H1 (cell line): ENCODE data around the gene SYNPR. TPM values are rescaled to one million over a fixed set of nuclear protein-coding genes. Genes with fewer than 3 reads are reported as not detected.
A peak's percentile ranks its signal among the peaks of the same experiment; 100 is the strongest.

Experiments
- CTCF ChIA-PET: fragments of 300-600 bp; sonication (Branson Sonifier 250); formaldehyde crosslinking; loops from one replicate; lab custom pipeline; 2021; ENCODE audit not compliant: partially characterized antibody; lab: Charles Lee
- POLR2A ChIA-PET: fragments of 300-600 bp; sonication (Branson Sonifier 250); formaldehyde crosslinking; loops from one replicate; lab custom pipeline; 2021; ENCODE audit warnings: inconsistent platforms; ENCODE audit not compliant: partially characterized antibody; lab: Charles Lee
- DNase-seq, 2 experiments: peaks; one replicate each; pipeline versions ENCODE4 v3.0.0 to v3.0.0-alpha.2; 2010 to 2022; ENCODE audit warnings: low spot score in 2 of 2, low read depth in 1 of 2, mixed read lengths in 1 of 2
- FAIRE-seq: peaks from 2 replicates; lab custom pipeline; 2011; peaks lifted over from hg19 to GRCh38; lab: Jason Lieb, UNC
- H2AFZ ChIP-seq: 2 replicates; pipeline ENCODE4 v1.8.1; 2012; ENCODE audit warnings: low read length, inconsistent platforms
- H2AK5ac ChIP-seq: 2 replicates; pipeline ENCODE4 v1.6.1; 2013; ENCODE audit warnings: low read depth, low read length
- H2BK120ac ChIP-seq: replicated peaks from 2 replicates; pipeline ENCODE3; 2013; ENCODE audit warnings: low read depth, low read length, inconsistent platforms
- H2BK12ac ChIP-seq: 2 replicates; pipeline ENCODE4 v1.6.1; 2013; ENCODE audit warnings: low read depth, low read length
- H2BK15ac ChIP-seq: 2 replicates; pipeline ENCODE4 v1.6.1; 2013; ENCODE audit warnings: low read length
- H2BK20ac ChIP-seq: 2 replicates; pipeline ENCODE4 v1.6.1; 2013; ENCODE audit warnings: low read length
- H2BK5ac ChIP-seq: 2 replicates; pipeline ENCODE4 v1.6.1; 2013; ENCODE audit warnings: low read depth, low read length
- H3K14ac ChIP-seq: 2 replicates; pipeline ENCODE4 v1.6.1; 2013; ENCODE audit warnings: inconsistent platforms; ENCODE audit not compliant: insufficient read length
- H3K18ac ChIP-seq: 2 replicates; pipeline ENCODE4 v1.6.1; 2013; ENCODE audit warnings: low read length; ENCODE audit errors: extremely low read depth
- H3K23ac ChIP-seq: 2 replicates; pipeline ENCODE4 v1.6.1; 2013; ENCODE audit warnings: inconsistent platforms; ENCODE audit not compliant: insufficient read length
- H3K23me2 ChIP-seq: 2 replicates; pipeline ENCODE4 v1.6.1; 2013; ENCODE audit warnings: low read depth, low read length
- H3K27ac ChIP-seq: 2 replicates; pipeline ENCODE4 v1.6.1; 2011; ENCODE audit warnings: low read depth, low read length, inconsistent platforms
- H3K27me3 ChIP-seq, 4 experiments: replicated peaks in 1 of 4; 1 replicate in 1 of 4; 2 replicates in 3 of 4; pipeline versions ENCODE4 v1.6.1 to v1.8.1; 2011 to 2013; ENCODE audit warnings: low read length in 3 of 4, mild to moderate bottlenecking in 3 of 4, inconsistent platforms in 2 of 4, mixed read lengths in 2 of 4, moderate library complexity in 1 of 4; ENCODE audit not compliant: control insufficient read depth in 3 of 4, insufficient read depth in 3 of 4; ENCODE audit errors: extremely low read depth in 1 of 4
- H3K36me3 ChIP-seq, 4 experiments: 2 replicates each; pipeline versions ENCODE4 v1.6.1 to v1.8.1; 2011 to 2013; ENCODE audit warnings: mild to moderate bottlenecking in 4 of 4, low read length in 3 of 4, moderate library complexity in 2 of 4, control low read depth in 1 of 4, inconsistent platforms in 1 of 4; ENCODE audit not compliant: insufficient read depth in 4 of 4, control insufficient read depth in 2 of 4
- H3K4ac ChIP-seq: replicated peaks from 2 replicates; pipeline ENCODE3; 2013; ENCODE audit warnings: low read length, low read depth, mixed read lengths, inconsistent platforms; ENCODE audit not compliant: insufficient read length
- H3K4me1 ChIP-seq, 4 experiments: replicated peaks in 1 of 4; 1 replicate in 1 of 4; 2 replicates in 3 of 4; pipeline versions ENCODE4 v1.6.1 to v1.8.1; 2011 to 2013; ENCODE audit warnings: low read length in 3 of 4, inconsistent platforms in 2 of 4, mixed read lengths in 1 of 4; ENCODE audit not compliant: insufficient read depth in 4 of 4, control insufficient read depth in 3 of 4
- H3K4me2 ChIP-seq, 2 experiments: 2 replicates each; pipeline versions ENCODE4 v1.6.1 to v1.8.1; 2011 to 2013; ENCODE audit warnings: low read depth in 2 of 2, low read length in 2 of 2, control low read depth in 1 of 2, inconsistent platforms in 1 of 2, mild to moderate bottlenecking in 1 of 2; ENCODE audit not compliant: insufficient read depth in 1 of 2
- H3K4me3 ChIP-seq, 4 experiments: fragments of 200-600, 300-600 bp in 1 of 4; sonication (generic), shearing (Covaris generic), sonication (Bioruptor Twin) in 1 of 4; 2 replicates each; pipeline versions ENCODE4 v1.5.1 to v1.8.1; 2011 to 2016; ENCODE audit warnings: low read length in 4 of 4, low read depth in 3 of 4, control low read depth in 2 of 4, inconsistent platforms in 2 of 4, mild to moderate bottlenecking in 2 of 4, mixed read lengths in 1 of 4, moderate library complexity in 1 of 4; ENCODE audit not compliant: insufficient read depth in 2 of 4; ENCODE audit errors: extremely low read depth in 1 of 4
- H3K56ac ChIP-seq: replicated peaks from 2 replicates; pipeline ENCODE3; 2013; ENCODE audit warnings: low read depth, mild to moderate bottlenecking, mixed read lengths, low read length, inconsistent platforms; ENCODE audit not compliant: insufficient read length
- H3K79me1 ChIP-seq: 2 replicates; pipeline ENCODE4 v1.6.1; 2013; ENCODE audit warnings: low read depth, low read length, control low read depth
- H3K79me2 ChIP-seq, 2 experiments: 2 replicates each; pipeline versions ENCODE4 v1.6.1 to v1.8.1; 2012 to 2013; ENCODE audit warnings: low read length in 2 of 2, mild to moderate bottlenecking in 2 of 2, inconsistent platforms in 1 of 2; ENCODE audit not compliant: insufficient read depth in 2 of 2, control insufficient read depth in 1 of 2
- H3K9ac ChIP-seq, 4 experiments: replicated peaks in 1 of 4; 1 replicate in 1 of 4; 2 replicates in 3 of 4; pipeline versions ENCODE4 v1.6.1 to v1.8.1; 2011 to 2013; ENCODE audit warnings: low read depth in 3 of 4, low read length in 3 of 4, control low read depth in 2 of 4, mild to moderate bottlenecking in 2 of 4, moderate library complexity in 2 of 4, inconsistent platforms in 1 of 4; ENCODE audit errors: extremely low read depth in 1 of 4
- H3K9me3 ChIP-seq, 2 experiments: 2 replicates each; pipeline versions ENCODE4 v1.6.1 to v1.8.1; 2012 to 2013; ENCODE audit warnings: mild to moderate bottlenecking in 2 of 2, moderate library complexity in 2 of 2, control low read depth in 1 of 2, inconsistent platforms in 1 of 2, low read depth in 1 of 2, low read length in 1 of 2, mixed read lengths in 1 of 2; ENCODE audit not compliant: insufficient read depth in 2 of 2
- H4K20me1 ChIP-seq, 2 experiments: replicated peaks in 1 of 2; 2 replicates each; pipeline versions ENCODE3 to v1.8.1; 2011 to 2013; ENCODE audit warnings: inconsistent platforms in 2 of 2, low read length in 2 of 2, mild to moderate bottlenecking in 1 of 2; ENCODE audit not compliant: insufficient read depth in 2 of 2, control insufficient read depth in 1 of 2
- H4K5ac ChIP-seq: 2 replicates; pipeline ENCODE4 v1.6.1; 2013; ENCODE audit warnings: low read length, low read depth, mixed read lengths, inconsistent platforms; ENCODE audit not compliant: insufficient read length
- H4K8ac ChIP-seq: 2 replicates; pipeline ENCODE4 v1.8.0; 2013; ENCODE audit warnings: mild to moderate bottlenecking, moderate library complexity, low read length, inconsistent platforms; ENCODE audit not compliant: insufficient read depth; ENCODE audit errors: extremely low read depth
- H4K91ac ChIP-seq: replicated peaks from 2 replicates; pipeline ENCODE3; 2013; ENCODE audit warnings: low read length, mixed read lengths, inconsistent platforms; ENCODE audit not compliant: insufficient read length
- BACH1 ChIP-seq: IDR thresholded peaks from 2 replicates; pipeline ENCODE4 v1.6.1; 2012; ENCODE audit warnings: low read length, improper control_type of control experiment
- CBX5 ChIP-seq: fragments of 300-800, 300-1000 bp; sonication (generic); IDR thresholded peaks from 2 replicates; pipeline ENCODE4 v1.7.1; 2016; ENCODE audit warnings: antibody characterized with exemption, low read length, low read depth
- CTCF ChIP-seq, 3 experiments: IDR thresholded peaks; 1 replicate in 2 of 3; 2 replicates in 1 of 3; pipeline versions ENCODE4 v1.5.1 to v1.6.1; 2011; ENCODE audit warnings: low read length in 3 of 3, mild to moderate bottlenecking in 3 of 3, inconsistent platforms in 2 of 3, low read depth in 1 of 3, moderate library complexity in 1 of 3; ENCODE audit not compliant: insufficient read depth in 1 of 3; ENCODE audit errors: control extremely low read depth in 1 of 3
- FOSL1 ChIP-seq: IDR thresholded peaks from 2 replicates; pipeline ENCODE4 v1.6.1; 2011; ENCODE audit warnings: mild to moderate bottlenecking, low read depth, low read length, moderate library complexity; ENCODE audit not compliant: insufficient read depth
- GABPA ChIP-seq: IDR thresholded peaks from 2 replicates; pipeline ENCODE4 v1.6.1; 2011; ENCODE audit warnings: mild to moderate bottlenecking, low read length, moderate library complexity, borderline replicate concordance; ENCODE audit not compliant: insufficient read depth
- MAFK ChIP-seq: IDR thresholded peaks from 2 replicates; pipeline ENCODE4 v1.6.1; 2012; ENCODE audit warnings: low read depth, mild to moderate bottlenecking, improper control_type of control experiment, low read length
- MAX ChIP-seq: IDR thresholded peaks from 2 replicates; pipeline ENCODE4 v1.6.1; 2012; ENCODE audit warnings: inconsistent platforms
- RAD21 ChIP-seq, 2 experiments: IDR thresholded peaks in 1 of 2; conservative IDR thresholded peaks in 1 of 2; 2 replicates each; pipeline ENCODE4 v1.6.1; 2011; ENCODE audit warnings: low read depth in 2 of 2, low read length in 2 of 2, improper control_type of control experiment in 1 of 2, inconsistent platforms in 1 of 2, mild to moderate bottlenecking in 1 of 2, moderate library complexity in 1 of 2
- SP1 ChIP-seq: IDR thresholded peaks from 2 replicates; pipeline ENCODE4 v1.6.1; 2011; ENCODE audit warnings: low read depth, low read length
- TCF12 ChIP-seq: IDR thresholded peaks from 2 replicates; pipeline ENCODE4 v1.6.1; 2011; ENCODE audit warnings: low read depth, mild to moderate bottlenecking, low read length
- TEAD4 ChIP-seq: IDR thresholded peaks from 2 replicates; pipeline ENCODE4 v1.6.1; 2012; ENCODE audit warnings: low read depth, low read length, inconsistent platforms, mixed read lengths
- YY1 ChIP-seq: IDR thresholded peaks from 2 replicates; pipeline ENCODE4 v1.6.1; 2011; ENCODE audit warnings: low read depth, mild to moderate bottlenecking, low read length
- polyA plus RNA-seq, 7 experiments: library from polyadenylated mRNA; depleted of rRNA in 3 of 7; stranded (reverse) in 5 of 7; unstranded in 2 of 7; fragments of >200 nt in 5 of 7; fragments of 200-250 nt in 2 of 7; gene quantifications; 1 replicate in 5 of 7; 2 replicates in 1 of 7; 4 replicates in 1 of 7; pipeline versions ENCODE4 v1.2.1 to v1.2.3, GENCODE V29; 2011 to 2013; ENCODE audit warnings: missing spikeins in 2 of 7, mixed read lengths in 2 of 7
- total RNA-seq: library from RNA; stranded (reverse); fragmentation: NEBNext Ultra II Directional; extraction: Animal tissue kit (Norgen Biotek cat#: 25700); gene quantifications from 2 replicates; pipeline ENCODE4 v1.2.1, GENCODE V29; 2021

SYNPR gene
- total and polyA plus RNA-seq, 2 of the 8 experiments (the other 6 are each of a cell fraction or from before 2014, with no cell fraction given) = 0.39 to 0.99 TPM

- Histone ChIP-seq H4K8ac (no peak overlapping the region), H3K56ac (no peak overlapping the region), H3K4me3 (no peak overlapping the region), H2BK120ac (no peak overlapping the region), H3K23me2 (no peaks in the 10 kb centered on the region), H3K9me3 (no peaks in the 10 kb centered on the region), H2AK5ac (no peak overlapping the region), H3K18ac (no peak overlapping the region), H3K79me1 (no peaks in the 10 kb centered on the region), H3K14ac (no peak overlapping the region), H2BK15ac (no peak overlapping the region), H3K4ac (no peak overlapping the region), H3K9ac (no peak overlapping the region), H3K36me3 (no peaks in the 10 kb centered on the region), H3K4me2 (no peak overlapping the region), H3K4me1 (peaks cover 0 to 3% (median 0%) of the 10 kb centered on the region in 4 experiments; a peak in 1 of 7 replicates), H3K27me3 (no peaks in the 10 kb centered on the region), H2BK5ac (no peak overlapping the region), H2AFZ (no peak overlapping the region), H4K91ac (no peak overlapping the region), H2BK20ac (no peak overlapping the region), H2BK12ac (no peak overlapping the region), H3K79me2 (no peaks in the 10 kb centered on the region), H3K23ac (no peak overlapping the region), H4K5ac (no peak overlapping the region), H3K27ac (no peak overlapping the region), H4K20me1 (no peaks in the 10 kb centered on the region)
- DNase-seq = no peak
- CTCF ChIA-PET = interaction anchor here (0.6 to 6.7 kb wide), 25 partner anchors 8 to 997 kb away, joined by 3 to 77 read pairs (median 5); partner anchors contain the start of gene C3orf49
- TF ChIP-seq MAFK (peak; percentile 21; the same call in 1 of the 2 replicates), GABPA (no peak), TCF12 (no peak), MAX (no peak), FOSL1 (no peak), BACH1 (peak; percentile 55; the same call in 1 of the 2 replicates), RAD21 (IDR thresholded peaks at IDR 0.05 in 1 of 2, conservative IDR thresholded peaks at IDR 0.05 in 1 of 2; ENCODE audit: low read depth in 2 of 2, low read length in 2 of 2) (peak; percentile 86 to 90), YY1 (no peak), SP1 (no peak), CBX5 (no peak), CTCF (IDR thresholded peaks at IDR 0.05; ENCODE audit: control extremely low read depth in 1 of 3, insufficient read depth in 1 of 3, low read depth in 1 of 3, low read length in 3 of 3) (peak in 2 of 3 experiments; percentile 61 to 62; a peak in 3 of 4 replicates), TEAD4 (0 out of 2 replicates have a peak, but pooled peaks have one; percentile 43)
- POLR2A ChIA-PET = interaction anchor here (0.6 to 1.8 kb wide), 2 partner anchors 156 to 311 kb away, joined by 4 to 6 read pairs; no protein-coding TSS in a partner anchor
- FAIRE-seq = peak; percentile 32
Observed at GRCh38 chr3:63662500-63662899, 384.4 kb downstream of the SYNPR start.
